DMS153 treated with DMSO at 0.1 percent for 48 hours (cell line): ENCODE measurements around the gene SEMA5A.

Experiments
- DNase-seq: peaks from one replicate; lab custom pipeline; 2025; ENCODE audit not compliant: unreplicated experiment; lab: John Stamatoyannopoulos, UW

Gene SEMA5A

DNA sequence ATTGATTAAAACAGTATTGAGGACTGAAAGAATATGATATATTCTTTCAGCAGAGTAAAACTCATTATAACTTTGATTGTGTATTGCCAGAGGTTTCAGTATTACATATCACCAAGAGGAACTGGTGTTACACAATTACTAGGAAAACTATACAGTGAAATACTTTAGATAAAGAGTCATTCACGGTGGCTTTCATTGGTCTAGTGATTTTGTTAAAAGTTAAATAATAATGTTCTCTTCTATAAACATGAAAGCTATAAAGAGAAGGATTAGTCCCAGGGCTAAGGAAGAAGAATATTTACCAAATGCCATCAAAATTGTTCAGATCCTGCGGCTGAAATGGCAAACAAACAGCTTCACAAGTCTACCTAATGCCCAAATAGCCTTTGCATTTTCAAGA is 306.2 kb downstream of the SEMA5A start:
- no peak for DNase-seq

DNA sequence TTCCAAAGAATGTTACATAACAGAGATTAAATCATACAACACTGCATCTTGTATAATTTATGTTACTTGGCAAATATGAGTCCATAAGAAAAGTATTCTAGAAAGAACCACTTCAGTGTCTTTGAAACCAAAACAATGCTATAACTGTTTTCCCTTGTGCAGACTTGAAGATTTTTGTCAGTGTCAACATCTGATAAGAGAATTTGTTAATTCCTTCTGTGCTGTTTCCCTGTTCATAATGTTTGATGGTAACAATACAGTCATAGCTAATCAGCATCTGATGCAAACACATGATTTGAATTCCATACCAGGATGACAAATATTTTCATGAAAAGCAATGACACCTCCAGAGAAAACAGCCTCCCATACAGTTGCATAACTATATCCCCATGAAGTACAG is 306.8 kb downstream of the SEMA5A start:
- DNase-seq, result no peak

DNA sequence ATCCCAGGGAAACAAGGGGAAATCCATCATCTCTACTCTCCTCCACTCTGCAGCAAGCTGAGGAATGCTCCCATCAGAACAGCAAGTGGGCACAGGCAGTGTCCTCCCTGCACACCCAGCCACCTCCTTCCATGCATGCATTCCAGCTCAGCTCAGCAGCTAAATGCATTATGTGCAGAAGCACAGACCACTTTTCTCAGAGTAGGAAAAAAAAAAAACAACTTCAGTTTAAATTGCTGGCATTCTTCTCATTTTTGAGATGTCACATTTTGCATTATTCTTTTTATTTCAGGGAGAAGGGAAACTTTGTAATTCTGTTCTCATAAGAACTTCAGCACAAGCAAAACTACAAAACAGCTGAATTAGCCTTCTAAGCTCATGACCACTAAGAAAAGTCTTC is 312.2 kb downstream of the SEMA5A start:
- DNase-seq, result no peak

DNA sequence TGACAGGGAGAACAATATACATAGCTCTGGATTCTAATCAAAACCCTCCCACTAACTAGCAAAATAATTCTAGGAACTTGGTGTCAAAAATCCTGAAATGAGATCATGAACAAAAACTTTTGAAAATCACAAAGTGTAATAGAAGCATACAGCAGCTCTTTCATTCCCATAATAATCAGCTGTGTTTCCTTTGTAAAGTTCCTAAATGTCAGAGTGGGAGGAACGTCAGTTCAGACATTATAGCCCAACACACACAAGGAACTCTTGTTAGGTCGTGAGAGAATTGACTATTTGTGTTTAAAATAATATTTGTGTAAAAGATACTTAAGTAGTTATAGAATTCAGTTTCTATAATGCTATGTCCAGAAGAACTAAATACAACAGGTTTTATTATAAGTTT is 312.8 kb downstream of the SEMA5A start:
- no peak for DNase-seq

DNA sequence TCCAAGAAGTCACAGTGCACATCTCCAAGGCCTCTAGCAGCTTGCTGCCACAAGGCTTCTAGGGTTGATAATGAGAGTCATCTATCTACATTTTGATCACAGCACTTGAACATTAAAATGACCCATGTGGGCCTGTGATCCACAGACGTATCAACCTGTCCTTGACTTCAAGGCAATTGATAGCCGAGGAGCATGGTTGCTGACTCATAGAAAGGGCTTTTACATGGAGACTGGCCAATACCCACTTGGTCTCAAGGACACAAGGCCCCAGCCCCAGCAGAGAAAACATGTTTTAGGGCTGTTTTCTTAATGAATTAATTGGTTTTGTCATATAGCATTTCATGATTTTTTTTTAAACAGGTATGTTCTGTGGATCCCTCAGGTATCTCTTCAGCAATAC is 314.0 kb downstream of the SEMA5A start:
- no peak for DNase-seq

DNA sequence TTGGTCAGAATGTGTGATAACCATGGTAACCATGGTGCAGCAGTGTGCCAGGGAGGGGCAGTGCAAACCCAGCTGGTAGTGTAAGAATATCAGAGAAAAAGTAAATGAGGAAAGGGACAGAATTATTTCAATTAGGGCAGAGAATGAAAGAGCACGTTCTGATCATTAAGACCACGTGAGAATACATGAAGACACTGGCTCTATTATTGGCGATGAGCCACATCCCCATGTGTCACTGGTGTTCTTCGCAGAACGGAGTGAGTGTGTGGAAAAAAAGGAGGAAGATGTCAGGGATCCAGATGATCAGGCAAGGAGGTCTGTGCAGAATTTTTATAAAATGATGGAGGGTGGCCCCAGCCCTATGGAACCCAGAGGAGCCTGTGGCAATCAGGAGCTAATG is 315.5 kb downstream of the SEMA5A start:
- no peak for DNase-seq

DNA sequence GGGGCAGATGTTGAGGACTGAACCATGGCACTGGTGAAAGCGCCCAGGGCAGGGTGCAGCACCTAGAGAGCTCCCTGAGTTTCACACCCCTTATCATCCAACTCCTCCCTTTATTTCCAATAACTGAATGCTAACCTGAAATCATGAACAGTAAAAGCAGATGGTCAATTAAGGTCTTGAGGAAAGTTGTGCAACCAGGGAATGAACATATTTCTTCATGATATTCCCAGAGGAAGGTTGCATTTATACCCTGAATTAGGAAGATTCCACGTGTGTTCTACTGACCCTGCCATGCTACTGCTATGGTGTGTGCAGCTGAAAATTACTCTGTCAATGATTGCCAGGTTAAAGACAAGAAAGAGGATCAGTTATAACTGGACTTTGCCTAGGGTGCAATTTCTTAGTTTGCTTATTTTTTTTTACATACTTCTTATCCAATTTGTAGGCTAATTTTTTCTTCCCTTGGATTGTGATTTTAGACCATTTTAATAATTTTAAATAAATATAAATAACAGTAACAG is 319.8 kb downstream of the SEMA5A start:
- no peak for DNase-seq

DNA sequence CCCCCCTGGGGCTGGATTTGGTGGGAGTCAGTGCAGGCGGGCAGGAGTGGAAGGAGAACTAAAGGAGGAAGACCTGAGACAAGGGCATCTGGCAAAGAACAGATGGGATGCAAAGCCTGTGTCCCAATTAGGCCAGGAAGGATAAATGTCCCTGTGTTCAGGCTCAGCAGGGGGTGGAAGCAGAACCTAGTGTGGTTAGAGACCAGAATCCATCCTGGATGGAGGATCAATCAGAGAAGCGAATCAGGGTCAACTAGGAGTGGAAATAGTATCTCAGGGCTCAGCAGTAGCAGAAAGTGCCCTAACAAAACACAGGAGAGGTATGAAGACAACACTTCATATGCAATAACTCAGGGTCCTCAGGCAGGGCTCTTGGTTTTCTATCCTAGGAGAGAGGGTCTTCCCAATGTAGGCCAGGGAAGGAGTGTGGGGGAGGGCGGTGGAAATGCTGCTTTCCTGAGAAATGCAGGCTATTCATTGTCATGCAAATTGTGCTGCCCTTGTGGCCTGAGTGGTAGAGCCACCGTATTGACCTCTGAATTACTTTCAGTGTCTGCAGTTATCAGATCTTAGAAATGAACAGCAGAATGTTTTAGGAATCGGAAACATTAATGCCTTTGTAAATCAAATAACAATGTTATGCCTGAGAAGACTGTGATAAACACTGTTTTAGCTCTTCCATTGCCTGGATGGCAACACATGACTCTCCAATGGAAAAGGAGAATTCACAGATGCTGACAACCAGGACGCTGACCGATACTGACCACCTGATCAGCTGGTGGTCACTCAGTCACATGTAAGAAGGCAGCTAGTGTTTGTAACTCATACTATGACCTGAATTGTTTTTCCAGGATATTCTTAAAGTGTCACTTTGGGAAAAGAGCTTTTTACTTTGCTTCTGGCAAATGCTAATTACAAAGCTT is 323.6 kb downstream of the SEMA5A start:
- no peak for DNase-seq

DNA sequence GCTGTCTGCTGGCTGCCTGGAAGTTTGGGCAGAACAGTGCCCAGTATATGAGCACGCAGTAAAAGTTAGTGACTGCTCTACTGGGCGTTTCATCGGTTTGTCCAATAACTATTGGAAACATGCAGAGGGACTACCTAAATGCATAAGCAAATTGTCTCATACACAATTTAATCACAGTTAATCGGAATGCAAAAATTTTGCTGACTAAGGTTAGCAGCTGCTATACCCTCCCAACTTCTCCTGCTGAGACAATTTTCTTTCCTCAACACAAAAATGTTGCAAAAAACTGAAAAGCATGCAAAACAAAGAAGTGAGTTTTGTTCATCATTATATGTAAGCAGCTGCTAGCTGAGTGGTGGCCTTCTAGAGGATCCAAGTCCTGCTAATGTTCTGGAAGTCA is 327.5 kb downstream of the SEMA5A start:
- DNase-seq, result no peak

DNA sequence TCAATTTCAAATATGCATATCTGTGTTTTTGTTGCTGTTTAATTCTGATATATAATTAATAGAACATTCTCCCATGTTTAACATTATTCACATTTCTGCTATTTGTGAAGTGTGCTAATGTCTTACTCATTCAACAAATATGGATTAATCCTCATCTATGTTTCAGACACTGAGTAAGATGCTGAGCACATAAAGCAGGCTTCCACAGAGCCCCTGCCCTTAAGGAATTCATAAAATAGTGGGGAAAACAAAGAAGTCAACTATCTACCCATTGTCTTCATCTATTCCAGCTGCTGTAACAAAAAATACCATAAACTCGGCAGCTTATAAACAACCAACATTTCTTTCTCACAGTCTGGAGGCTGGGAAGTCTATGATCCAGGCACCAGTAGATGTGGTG is 333.3 kb downstream of the SEMA5A start:
- no peak for DNase-seq

DNA sequence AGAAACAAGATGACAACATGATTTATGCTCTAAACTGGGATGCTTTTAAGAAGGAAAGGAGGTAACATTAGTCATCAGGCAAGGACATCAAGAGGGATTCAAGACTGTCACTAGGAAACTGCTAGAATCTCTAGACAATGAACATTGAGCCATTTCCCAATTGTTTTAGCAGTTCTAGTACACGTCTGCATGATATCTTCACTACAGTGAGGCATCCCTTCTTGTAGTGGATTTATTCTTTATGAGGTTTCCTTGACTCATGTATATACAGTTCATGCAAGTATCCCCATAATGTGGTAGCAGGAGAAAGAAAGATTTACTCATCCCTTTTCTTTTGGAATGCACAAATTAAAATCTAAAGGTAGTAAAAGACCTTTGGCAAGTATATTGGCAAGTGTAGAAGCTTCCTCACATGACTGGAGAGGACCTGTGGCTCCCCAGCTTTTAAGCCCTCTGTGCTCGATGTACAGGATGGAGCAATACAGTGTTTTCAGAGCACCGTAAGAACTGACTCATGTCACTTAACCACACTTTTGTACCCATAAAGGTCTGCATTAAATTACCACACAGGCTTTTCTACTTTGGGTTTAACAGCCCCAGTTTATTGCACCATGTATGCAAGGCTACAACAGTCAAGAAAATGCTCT is 335.9 kb downstream of the SEMA5A start:
- DNase-seq, result no peak

DNA sequence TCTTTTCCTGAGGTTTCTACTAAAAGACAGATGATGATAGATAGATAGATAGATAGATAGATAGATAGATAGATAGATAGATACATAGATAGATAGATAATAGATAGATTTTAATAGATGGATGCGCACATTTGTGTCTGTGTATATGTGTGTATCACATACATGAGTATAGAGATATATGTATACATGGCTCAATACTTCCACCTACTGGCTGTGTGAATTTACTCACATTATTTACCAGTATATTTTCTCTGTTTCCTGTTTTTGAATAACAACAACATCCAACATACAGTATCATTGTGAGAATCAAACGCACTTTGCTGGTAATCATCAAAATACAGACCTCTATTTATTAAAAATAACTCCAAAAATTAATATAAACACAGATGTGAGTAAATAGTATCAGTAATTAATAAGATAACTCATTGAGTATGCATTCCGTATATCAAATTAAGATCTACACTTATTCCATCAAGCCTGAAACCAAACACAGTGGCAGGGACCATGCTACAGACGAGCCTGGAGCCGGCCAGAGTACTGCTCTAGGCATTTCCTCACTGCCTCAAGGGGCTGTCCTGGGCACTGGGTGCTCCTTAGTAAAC is 338.0 kb downstream of the SEMA5A start:
- DNase-seq, result peak; percentile 83

DNA sequence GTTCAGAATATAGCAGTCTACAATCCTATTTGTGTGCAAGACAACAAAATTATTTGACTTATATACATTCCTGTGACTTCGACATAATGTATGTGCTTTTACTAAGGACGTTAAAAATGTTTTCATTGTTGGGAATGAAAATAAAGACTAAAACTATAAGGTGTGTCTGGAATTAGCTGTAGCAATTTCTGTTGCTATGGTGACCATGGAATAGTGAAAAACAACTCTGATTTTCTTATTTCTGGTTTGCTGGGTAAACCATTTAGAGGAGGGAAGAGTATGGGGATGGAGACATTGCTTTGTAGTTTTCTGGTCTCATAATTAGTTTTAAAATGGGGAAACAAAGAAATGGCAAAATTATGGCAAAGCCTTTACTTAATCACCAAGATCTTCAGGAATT is 343.2 kb downstream of the SEMA5A start:
- no peak for DNase-seq

DNA sequence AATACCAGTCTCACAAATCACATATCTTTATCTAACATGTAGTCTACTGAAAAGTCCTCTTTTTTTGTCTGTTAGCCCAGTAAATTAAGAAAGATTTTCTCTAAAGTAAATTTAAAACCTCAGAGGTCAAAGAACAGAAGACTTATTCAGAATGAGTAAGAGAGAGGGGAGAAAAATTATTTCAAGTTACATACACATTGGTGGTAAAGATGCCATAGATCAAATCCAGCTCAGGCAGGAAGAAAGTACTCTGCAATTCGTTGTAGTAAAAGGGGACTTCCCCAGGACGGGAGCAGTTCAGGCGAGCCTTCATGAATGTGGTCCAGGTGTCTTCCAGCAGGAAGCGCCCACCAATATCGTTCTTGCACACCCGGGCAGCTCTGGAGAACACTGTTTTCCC is 344.1 kb downstream of the SEMA5A start:
- no peak for DNase-seq

DNA sequence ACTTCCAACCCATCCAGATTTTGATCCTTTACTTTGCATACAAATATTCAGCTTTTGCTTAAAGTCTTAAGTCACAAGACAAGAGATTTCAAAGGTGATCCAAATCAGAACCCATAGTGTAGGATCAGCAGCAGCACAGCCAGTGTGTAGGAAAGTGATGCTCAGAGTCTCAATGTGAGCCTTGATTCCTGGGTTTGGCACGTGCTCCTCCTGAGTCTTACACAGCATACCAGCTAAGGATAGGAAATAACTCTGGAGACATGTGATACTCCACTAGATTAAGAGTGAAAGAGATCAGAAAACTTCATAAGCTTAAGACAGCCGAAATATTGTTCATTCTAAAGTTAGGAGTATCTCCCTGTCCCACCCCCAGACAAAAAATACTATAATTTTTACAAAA is 344.9 kb downstream of the SEMA5A start:
- DNase-seq, result no peak

DNA sequence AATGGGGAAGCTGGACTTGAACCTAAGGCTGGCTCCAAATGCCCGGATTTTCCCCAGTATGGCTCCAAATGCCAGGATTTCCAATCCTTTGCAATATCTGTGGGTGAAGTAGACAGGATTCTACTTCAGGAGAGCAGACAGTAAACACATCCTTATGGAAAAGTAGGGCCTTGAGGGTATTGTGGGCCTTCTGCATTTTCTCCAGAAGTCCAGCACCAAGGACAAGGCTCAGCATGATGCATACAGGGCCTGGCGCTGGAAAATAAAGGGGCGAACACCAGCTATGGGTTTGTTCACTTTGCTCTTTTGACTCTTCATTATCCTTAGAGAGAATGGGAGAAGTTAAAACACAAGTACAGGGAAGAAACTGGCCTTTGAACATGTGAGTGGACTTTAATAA is 347.5 kb downstream of the SEMA5A start:
- DNase-seq, result no peak

DNA sequence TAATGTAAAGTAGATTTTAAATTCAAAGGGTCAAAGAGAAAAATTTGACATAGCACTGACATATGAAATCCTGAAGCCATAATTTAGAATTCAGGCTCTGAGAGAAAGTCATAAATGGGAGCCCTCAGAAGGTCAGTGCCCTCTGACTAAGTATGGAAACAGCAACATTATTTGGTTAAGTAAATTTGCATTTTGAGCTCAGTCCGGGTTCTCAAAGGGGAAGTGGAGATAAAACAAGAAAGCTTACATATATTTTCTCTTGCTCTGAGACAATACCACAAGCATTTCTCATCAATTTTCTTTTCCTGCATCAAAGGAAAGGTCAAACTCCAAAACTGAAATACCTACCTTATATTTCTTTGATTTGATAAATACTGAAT is 348.0 kb downstream of the SEMA5A start:
- no peak for DNase-seq

DNA sequence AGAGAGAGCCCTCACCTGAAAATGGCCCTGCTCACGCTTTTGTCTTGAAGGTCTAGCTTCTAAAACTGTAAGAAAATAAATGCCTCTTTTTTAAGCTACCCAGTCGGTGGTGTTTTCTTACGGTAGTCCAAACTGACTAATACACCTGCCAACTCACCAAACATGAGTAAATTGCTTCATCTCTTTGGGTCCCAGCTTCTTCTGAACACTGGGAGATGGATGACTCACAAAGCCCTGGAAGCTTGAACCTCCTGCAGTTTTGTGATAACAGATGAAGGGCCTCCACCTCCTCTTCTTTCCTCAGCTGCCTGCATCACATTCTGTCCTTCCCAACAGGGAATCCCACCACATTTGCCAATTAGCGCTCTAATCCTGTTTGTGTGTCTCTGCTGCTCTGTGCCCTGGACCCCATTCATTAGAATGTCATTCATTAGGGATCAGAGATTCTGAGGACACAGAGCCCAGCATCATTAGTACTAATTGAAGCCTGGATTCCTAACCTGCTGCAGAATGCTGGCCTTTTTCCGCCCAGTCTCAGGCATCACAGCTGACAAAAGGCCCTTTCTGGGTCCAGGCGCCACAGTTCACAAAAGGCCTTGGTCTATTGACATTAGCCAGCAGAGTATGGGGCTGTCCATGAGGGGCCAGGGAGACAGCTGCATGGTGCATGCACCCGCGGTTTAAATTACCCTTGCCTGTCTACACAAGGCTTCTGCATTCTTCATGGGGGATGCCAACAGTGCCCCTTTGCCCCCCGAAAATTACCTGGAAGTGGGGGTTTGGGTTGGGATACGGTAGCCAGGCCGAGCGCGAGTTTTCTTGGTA is 349.3 kb downstream of the SEMA5A start:
- DNase-seq, result no peak

DNA sequence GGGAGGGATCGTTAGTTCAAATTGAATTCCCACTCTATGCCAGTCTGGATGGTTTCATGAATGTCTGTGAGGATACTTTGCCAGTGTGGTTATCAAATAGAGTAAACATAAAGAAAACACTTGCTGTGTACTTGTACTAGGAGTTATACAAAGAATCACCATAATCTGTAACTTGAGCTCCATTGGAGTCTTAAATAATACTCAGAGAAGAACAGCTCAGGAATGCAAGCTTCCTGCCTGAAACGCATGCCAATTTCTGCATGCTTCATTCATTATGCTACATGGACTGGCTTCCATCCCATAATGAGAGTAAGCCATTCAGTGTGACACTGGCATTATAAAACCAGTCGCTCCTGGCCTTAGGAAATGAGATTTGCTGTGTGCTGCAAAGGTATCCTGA is 351.4 kb downstream of the SEMA5A start:
- DNase-seq, result no peak

DNA sequence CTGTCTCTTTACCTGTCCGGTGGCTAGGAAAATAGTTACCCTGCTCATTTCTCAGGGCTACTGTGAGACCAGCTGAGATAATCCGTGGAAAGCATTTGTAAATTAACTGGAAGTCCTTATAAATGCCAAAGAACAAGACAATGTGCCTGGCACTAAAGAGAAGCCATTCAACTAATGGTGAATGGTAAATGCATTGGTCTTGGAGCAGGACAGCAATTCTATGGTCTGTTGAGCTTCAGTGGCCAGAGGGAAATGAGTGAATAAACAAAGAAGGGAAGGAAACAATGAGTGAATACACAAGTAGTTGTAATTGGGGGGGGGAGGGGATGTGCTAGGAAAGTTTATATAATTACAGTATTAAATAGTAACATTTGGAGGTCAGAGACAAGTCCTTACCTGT is 353.6 kb downstream of the SEMA5A start:
- DNase-seq, result no peak

DNA sequence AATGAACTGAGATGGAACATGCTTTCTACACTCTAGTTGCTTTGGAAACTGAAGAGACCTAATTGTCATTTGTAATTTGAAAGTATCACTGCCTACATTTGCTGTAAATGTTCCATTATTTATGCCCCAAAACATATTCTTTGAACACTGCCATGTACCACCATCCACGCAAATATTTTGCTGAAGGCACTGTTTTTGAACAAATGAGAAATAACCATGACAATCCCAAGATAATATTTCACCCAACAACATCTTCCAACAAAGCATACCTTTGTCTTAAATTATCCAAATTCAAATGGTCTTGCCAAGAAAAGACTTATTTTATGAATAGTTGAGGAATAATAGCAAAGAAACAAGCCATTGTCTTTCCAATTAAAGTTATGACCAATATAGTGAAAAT is 356.2 kb downstream of the SEMA5A start:
- DNase-seq, result no peak
